GM04503 (cell line): Measurements from ENCODE around the gene DEDD.

Experiments used
- DNase-seq: peaks from one replicate; pipeline ENCODE4 v3.0.0-alpha.2; 2012; ENCODE audit warnings: low read depth

The DEDD gene

DNA sequence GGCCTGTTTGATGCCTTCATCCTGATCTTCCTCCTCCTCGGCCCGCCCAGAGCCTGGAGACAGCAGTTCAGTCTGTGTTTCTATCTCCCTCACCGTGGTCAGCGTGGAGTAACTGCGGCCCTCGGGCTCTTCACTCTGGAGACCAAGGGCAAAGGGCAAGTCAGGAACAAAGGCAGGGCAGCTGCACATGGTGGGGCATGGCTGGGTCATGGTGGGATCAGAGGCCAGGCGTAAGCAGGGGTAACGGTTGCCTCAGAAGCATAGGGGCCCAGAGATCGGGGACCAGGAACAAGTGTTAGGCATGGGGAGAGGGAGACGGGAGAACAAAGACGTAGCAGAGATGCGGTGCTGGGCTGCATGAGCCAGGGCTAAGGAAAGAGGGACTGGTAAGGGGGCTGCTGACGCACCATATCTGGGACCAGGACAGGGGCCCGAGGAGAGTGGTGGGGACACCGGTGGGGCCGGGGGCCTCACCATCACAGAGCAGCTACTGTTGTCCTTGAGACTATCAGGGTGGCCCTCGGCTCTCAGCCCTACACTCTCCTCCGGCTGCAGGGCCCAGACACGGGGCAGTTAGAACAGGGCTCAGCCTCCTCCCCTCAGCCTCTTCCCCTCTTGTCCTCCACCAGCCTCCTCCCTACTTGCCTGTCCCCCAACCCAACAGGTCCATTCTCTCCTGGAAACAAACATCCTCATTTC, 59.6 kb downstream of the DEDD start:
- DNase-seq = no peak

DNA sequence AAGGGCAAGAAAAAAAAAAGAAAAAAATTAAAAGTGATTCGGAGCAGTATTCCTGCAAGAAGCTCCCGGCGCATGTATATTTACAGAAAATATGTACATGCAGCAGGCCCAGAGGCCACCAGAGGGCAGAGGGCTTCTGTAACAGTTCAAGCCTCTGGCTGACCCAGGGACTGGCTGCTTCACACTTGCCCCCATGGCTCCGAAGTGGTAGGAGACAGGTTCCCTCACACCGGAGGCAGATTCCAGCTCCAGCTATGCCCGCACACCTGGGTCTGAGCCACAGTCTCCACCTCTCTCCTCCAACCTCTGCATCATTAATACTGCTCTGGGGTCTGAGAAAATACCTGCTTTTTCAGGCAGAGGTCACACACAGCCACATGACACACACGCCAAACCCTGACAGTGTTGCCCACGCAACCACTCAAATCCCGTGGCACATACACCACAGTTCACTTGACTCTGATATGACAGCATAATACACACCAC, 60.5 kb downstream of the DEDD start:
- no peak for DNase-seq
